Ovary (tissue), 3 donors: ENCODE data around the gene NYAP1.

Experiments used
- POLR2A ChIP-seq: fragments of 450-650 bp; IDR thresholded peaks from one replicate; pipeline ENCODE4 v1.6.1; 2017; ENCODE audit warnings: antibody characterized with exemption, mild to moderate bottlenecking, moderate library complexity
- TF ChIP-seq, protein P1 (sequence below), 3 donors: fragments of 450-650 bp in 2 of 3; fragments of 200-600 bp in 1 of 3; IDR thresholded peaks; one replicate each; pipeline versions ENCODE4 v1.5.1 to v1.8.0; 2016 to 2022; ENCODE audit warnings: antibody characterized with exemption in 3 of 3, mild to moderate bottlenecking in 1 of 3
- donor health status: DM: no; HTN: no; CAD: no.

DNA sequence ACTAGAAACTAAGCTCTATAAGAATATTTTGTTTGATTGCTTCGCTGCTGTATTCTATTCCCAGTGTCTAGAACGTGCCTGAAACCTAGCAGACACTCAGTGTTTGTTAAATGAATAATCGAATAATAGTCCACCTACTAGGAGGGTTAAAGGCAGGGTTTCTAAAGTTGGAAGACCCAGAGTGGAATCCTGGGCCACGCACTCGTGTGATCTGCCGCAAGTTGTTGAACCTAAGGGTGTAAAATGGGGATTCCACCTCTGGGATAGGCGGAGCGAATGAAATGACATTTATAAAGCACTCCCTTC is 54.6 kb downstream of the NYAP1 start:
- TF ChIP-seq POLR2A: no peak
- TF ChIP-seq, protein P1, sequence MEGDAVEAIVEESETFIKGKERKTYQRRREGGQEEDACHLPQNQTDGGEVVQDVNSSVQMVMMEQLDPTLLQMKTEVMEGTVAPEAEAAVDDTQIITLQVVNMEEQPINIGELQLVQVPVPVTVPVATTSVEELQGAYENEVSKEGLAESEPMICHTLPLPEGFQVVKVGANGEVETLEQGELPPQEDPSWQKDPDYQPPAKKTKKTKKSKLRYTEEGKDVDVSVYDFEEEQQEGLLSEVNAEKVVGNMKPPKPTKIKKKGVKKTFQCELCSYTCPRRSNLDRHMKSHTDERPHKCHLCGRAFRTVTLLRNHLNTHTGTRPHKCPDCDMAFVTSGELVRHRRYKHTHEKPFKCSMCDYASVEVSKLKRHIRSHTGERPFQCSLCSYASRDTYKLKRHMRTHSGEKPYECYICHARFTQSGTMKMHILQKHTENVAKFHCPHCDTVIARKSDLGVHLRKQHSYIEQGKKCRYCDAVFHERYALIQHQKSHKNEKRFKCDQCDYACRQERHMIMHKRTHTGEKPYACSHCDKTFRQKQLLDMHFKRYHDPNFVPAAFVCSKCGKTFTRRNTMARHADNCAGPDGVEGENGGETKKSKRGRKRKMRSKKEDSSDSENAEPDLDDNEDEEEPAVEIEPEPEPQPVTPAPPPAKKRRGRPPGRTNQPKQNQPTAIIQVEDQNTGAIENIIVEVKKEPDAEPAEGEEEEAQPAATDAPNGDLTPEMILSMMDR (IDR thresholded peaks at IDR 0.05): no peak
